ENCODE data around the gene DNAH12. TPM values are rescaled to one million over a fixed set of nuclear protein-coding genes. Genes with fewer than 3 reads are reported as not detected.

Gene DNAH12
- total RNA-seq, 2 experiments from 2014 or later, result 0.21 TPM; not detected in 1

- H3K36me3 ChIP-seq (ENCODE audit: insufficient read depth, low read length), result no peaks in the 10 kb centered on the region
- no peaks in the 10 kb centered on the region for H3K9me2 ChIP-seq (ENCODE audit: insufficient read depth, low read length)
- no peaks in the 10 kb centered on the region for H4K20me1 ChIP-seq (ENCODE audit: insufficient read depth, low read length)
- ChIA-PET POLR2A (no interaction called here), CTCF (ENCODE audit: unreplicated experiment) (no interaction called here)
- no peak overlapping the region for H3K4me3 ChIP-seq (ENCODE audit: low read depth, low read length, poor library complexity, severe bottlenecking)
- no TSS peak for BruUV-seq (replicated peaks)
- no peak overlapping the region for H3K27ac ChIP-seq (ENCODE audit: low read depth, low read length, poor library complexity, severe bottlenecking)
- H3K9me3 ChIP-seq (ENCODE audit: low read length), result no peaks in the 10 kb centered on the region
- TF ChIP-seq EZH2phosphoT487 (IDR thresholded peaks at IDR 0.05; ENCODE audit: borderline replicate concordance, low read depth, low read length) (no peak), CTCF (conservative IDR thresholded peaks at IDR 0.05; ENCODE audit: low read length) (no peak)
- no peak for DNase-seq (ENCODE audit: low spot score)
- no peak overlapping the region for H3K4me2 ChIP-seq (ENCODE audit: low read length)
- H3K79me2 ChIP-seq (ENCODE audit: insufficient read depth, low read depth, low read length), result no peaks in the 10 kb centered on the region
- H3K4me1 ChIP-seq (ENCODE audit: insufficient read depth, low read length, poor library complexity, severe bottlenecking), result no peaks in the 10 kb centered on the region
- H2AFZ ChIP-seq (ENCODE audit: low read length), result no peak overlapping the region
- intact Hi-C loops (cut with micrococcal nuclease; ENCODE audit: unreplicated experiment), result no loop called here
Observed at GRCh38 chr3:57281715-57282114, 262.4 kb downstream of the DNAH12 start.

- Histone ChIP-seq H3K79me2 (ENCODE audit: insufficient read depth, low read depth, low read length) (no peaks in the 10 kb centered on the region), H4K20me1 (ENCODE audit: insufficient read depth, low read length) (no peaks in the 10 kb centered on the region), H3K9me2 (ENCODE audit: insufficient read depth, low read length) (no peaks in the 10 kb centered on the region), H3K4me3 (ENCODE audit: low read depth, low read length, poor library complexity, severe bottlenecking) (no peak overlapping the region), H3K27ac (ENCODE audit: low read depth, low read length, poor library complexity, severe bottlenecking) (no peak overlapping the region), H3K36me3 (ENCODE audit: insufficient read depth, low read length) (peaks cover 2% of the 10 kb centered on the region), H3K9me3 (ENCODE audit: low read length) (no peaks in the 10 kb centered on the region), H2AFZ (ENCODE audit: low read length) (no peak overlapping the region), H3K4me1 (ENCODE audit: insufficient read depth, low read length, poor library complexity, severe bottlenecking) (no peaks in the 10 kb centered on the region), H3K4me2 (ENCODE audit: low read length) (no peak overlapping the region)
- intact Hi-C loops (cut with micrococcal nuclease; ENCODE audit: unreplicated experiment), result no loop called here
- ChIA-PET CTCF (ENCODE audit: unreplicated experiment) (no interaction called here), POLR2A (no interaction called here)
- TF ChIP-seq CTCF (conservative IDR thresholded peaks at IDR 0.05; ENCODE audit: low read length) (no peak), EZH2phosphoT487 (IDR thresholded peaks at IDR 0.05; ENCODE audit: borderline replicate concordance, low read depth, low read length) (no peak)
- no TSS peak for BruUV-seq (replicated peaks)
- no peak for DNase-seq (ENCODE audit: low spot score)
Observed at GRCh38 chr3:57279685-57280084, 264.5 kb downstream of the DNAH12 start.

- ChIA-PET CTCF (ENCODE audit: unreplicated experiment) (no interaction called here), POLR2A (interaction anchor here (1.0 kb wide), 1 partner anchor 228 kb away, joined by 3 read pairs; no protein-coding TSS in a partner anchor)
- Histone ChIP-seq H3K9me2 (ENCODE audit: insufficient read depth, low read length) (no peaks in the 10 kb centered on the region), H3K4me3 (ENCODE audit: low read depth, low read length, poor library complexity, severe bottlenecking) (no peak overlapping the region), H2AFZ (ENCODE audit: low read length) (no peak overlapping the region), H4K20me1 (ENCODE audit: insufficient read depth, low read length) (no peaks in the 10 kb centered on the region), H3K4me1 (ENCODE audit: insufficient read depth, low read length, poor library complexity, severe bottlenecking) (no peaks in the 10 kb centered on the region), H3K9me3 (ENCODE audit: low read length) (no peaks in the 10 kb centered on the region), H3K27ac (ENCODE audit: low read depth, low read length, poor library complexity, severe bottlenecking) (no peak overlapping the region), H3K79me2 (ENCODE audit: insufficient read depth, low read depth, low read length) (no peaks in the 10 kb centered on the region), H3K4me2 (ENCODE audit: low read length) (no peak overlapping the region), H3K36me3 (ENCODE audit: insufficient read depth, low read length) (peaks cover 14% of the 10 kb centered on the region)
- BruUV-seq (replicated peaks), result no TSS peak
- TF ChIP-seq CTCF (conservative IDR thresholded peaks at IDR 0.05; ENCODE audit: low read length) (no peak), EZH2phosphoT487 (IDR thresholded peaks at IDR 0.05; ENCODE audit: borderline replicate concordance, low read depth, low read length) (no peak)
- DNase-seq (ENCODE audit: low spot score), result no peak
- intact Hi-C loops (cut with micrococcal nuclease; ENCODE audit: unreplicated experiment), result no loop called here
Observed at GRCh38 chr3:57278237-57278636, 265.9 kb downstream of the DNAH12 start.

Measured in OCI-LY7 (cell line).